DMS 273 (cell line): ENCODE results near the gene DYNAP.

ENCODE experiments used
- DNase-seq: peaks from one replicate; lab custom pipeline; 2025; ENCODE audit not compliant: unreplicated experiment; lab: John Stamatoyannopoulos, UW

Gene DYNAP

GRCh38 chr18:54590945-54591344 lies at the start of gene DYNAP:
Gene DYNAP, plus strand, starts transcription at chr18:54591245. Its CDS starts 38 bp downstream, at chr18:54591283.
- no peak for DNase-seq

GRCh38 chr18:54551590-54551989 lies 39.5 kb upstream of the DYNAP start:
- DNase-seq: peak; percentile 3

- DNase-seq: no peak
Measured at GRCh38 chr18:54555286-54555685, 35.8 kb upstream of the DYNAP start.

GRCh38 chr18:54555996-54556395 lies 35.0 kb upstream of the DYNAP start:
- no peak for DNase-seq

GRCh38 chr18:54557958-54558357 lies 33.1 kb upstream of the DYNAP start:
- no peak for DNase-seq

GRCh38 chr18:54558609-54559585 lies 32.1 kb upstream of the DYNAP start:
- DNase-seq: peak; percentile 41

GRCh38 chr18:54561706-54562267 lies 29.3 kb upstream of the DYNAP start:
- no peak for DNase-seq

GRCh38 chr18:54580202-54580729 lies 10.8 kb upstream of the DYNAP start:
- DNase-seq: no peak

GRCh38 chr18:54584065-54584464 lies 7.0 kb upstream of the DYNAP start:
- DNase-seq: no peak

- no peak for DNase-seq
Measured at GRCh38 chr18:54585743-54586142, 5.3 kb upstream of the DYNAP start.

GRCh38 chr18:54604211-54604610 lies 13.2 kb downstream of the DYNAP start:
- no peak for DNase-seq

- DNase-seq: no peak
Measured at GRCh38 chr18:54606835-54607212, 15.8 kb downstream of the DYNAP start.

GRCh38 chr18:54607213-54608027 lies 16.4 kb downstream of the DYNAP start:
- no peak for DNase-seq

- DNase-seq: no peak
Measured at GRCh38 chr18:54608028-54608642, 17.1 kb downstream of the DYNAP start.

GRCh38 chr18:54611816-54612215 lies 20.8 kb downstream of the DYNAP start:
- no peak for DNase-seq

- no peak for DNase-seq
Measured at GRCh38 chr18:54612237-54612636, 21.2 kb downstream of the DYNAP start.

- no peak for DNase-seq
Measured at GRCh38 chr18:54613174-54613573, 22.1 kb downstream of the DYNAP start.

- DNase-seq: no peak
Measured at GRCh38 chr18:54616220-54616848, 25.3 kb downstream of the DYNAP start.

- no peak for DNase-seq
Measured at GRCh38 chr18:54622084-54622483, 31.0 kb downstream of the DYNAP start.

- no peak for DNase-seq
Measured at GRCh38 chr18:54626779-54627178, 35.7 kb downstream of the DYNAP start.
